GM19463 (cell line): ENCODE results near the gene SMIM35.

ENCODE experiments used
- ATAC-seq: cut with Tn5 transposase; IDR thresholded peaks from one replicate; pipeline ENCODE4 v1.9.1; 2021; ENCODE audit warnings: mild to moderate bottlenecking, moderate library complexity; ENCODE audit not compliant: unreplicated experiment

Gene SMIM35

DNA sequence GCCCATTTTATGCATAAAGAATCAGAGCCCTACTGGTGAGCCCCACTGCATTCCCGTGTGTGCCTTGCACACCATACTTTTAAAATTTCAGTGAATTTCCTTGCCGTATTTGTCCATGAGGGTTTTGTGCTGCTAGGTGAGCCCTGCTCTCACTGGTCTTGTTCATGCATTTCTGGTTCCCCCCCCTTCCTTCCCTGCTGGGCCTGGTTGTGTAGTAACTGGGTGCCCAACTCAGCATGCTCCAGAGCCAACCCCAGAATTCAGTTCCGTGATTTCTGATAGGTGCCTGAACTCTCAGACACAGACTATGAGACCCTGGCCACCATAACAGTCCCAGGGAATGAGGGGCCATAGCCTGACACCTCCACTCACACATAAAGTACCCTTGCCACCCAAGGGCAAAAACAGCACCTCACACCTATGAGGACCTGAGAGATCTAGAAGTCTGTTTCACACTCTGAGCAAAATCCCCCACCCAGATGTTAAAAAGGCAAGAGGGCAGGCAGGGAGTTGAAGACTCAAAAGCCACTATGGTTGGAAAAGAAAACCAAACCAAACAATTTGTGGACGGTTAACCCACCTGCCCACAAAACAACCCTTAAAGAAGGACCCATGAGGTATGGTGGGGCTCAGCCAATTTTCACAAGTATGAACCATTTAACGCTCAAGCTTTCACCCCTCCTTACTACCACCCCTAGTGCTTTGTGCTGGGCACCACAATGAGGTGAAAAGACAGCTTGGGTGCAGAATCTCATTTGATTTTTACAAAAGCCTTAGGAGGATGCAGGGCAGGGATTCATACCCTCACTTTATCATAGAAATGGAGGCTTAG, 117.4 kb downstream of the SMIM35 start:
- no peak for ATAC-seq

DNA sequence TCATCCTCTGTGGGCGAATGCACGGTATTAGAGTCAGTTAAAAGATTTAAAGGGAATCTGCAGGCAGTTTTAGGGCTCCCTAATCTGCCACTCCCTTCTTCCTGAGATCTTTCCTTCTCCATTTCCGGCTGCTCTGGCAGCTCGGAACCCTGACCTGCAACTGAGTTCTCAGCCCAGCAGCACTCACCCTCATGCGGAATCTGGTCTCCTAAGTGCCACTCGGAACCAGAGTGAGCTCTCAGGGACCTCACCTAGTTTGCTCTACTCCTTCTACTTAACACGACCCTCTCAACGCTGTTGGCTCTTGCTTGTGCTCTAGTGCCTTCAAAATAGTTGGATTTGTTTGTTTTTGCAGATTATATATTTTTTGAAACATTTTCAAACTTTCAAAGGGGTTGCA, 119.9 kb downstream of the SMIM35 start:
- ATAC-seq: no peak

DNA sequence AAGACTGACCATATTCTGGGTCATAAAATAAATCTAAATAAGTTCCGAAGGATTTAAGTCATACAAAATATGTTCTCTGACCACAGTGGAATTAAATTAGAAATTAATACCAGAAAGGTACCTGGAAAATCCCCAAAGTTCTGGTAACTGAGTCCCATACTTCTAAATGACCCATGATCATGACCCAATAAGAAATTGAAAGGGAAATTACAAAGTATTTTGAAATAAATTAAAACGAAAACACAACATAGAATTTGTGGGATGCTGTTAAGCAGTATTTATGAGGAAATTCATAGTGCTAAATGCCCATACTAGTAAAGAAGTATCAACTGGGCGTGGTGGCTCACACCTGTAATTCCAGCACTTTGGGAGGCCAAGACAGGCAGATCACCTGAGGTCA, 123.9 kb downstream of the SMIM35 start:
- no peak for ATAC-seq

DNA sequence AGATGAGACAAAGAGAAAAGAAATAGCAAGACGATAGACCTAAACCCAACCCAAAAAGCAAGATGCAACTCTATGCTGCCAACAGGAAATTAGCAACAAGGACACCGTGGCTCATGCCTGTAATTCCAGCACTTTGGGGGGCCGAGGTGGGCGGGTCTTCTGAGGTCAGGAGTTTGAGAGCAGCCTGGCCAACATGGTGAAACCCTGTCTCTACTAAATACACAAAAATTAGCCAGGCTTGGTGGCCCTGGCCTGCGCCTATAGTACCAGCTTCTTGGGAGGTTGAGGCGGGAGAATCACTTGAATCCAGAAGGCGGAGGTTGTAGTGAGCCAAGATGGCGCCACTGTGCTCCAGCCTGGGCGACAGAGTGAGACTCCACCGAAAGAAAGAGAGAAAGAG, 124.9 kb downstream of the SMIM35 start:
- no peak for ATAC-seq

DNA sequence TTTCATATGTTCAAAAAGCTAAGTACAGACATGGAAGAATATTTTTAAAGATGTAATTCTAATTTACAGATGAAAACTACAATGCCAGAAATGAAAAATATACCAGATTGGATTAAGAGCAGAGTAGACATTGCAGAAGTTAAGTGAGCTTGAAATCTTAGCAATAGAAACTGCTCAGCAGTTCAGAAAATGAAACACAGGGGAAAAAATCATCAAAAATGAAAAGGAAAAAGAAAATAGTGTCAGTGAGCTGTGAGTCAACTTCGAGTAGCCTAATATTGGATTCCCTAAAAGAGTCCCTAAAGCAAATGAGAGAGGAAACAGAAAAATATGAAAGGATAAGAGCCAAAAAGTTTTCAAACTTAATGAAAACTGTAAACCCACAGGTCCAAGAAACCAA, 126.4 kb downstream of the SMIM35 start:
- ATAC-seq: no peak

DNA sequence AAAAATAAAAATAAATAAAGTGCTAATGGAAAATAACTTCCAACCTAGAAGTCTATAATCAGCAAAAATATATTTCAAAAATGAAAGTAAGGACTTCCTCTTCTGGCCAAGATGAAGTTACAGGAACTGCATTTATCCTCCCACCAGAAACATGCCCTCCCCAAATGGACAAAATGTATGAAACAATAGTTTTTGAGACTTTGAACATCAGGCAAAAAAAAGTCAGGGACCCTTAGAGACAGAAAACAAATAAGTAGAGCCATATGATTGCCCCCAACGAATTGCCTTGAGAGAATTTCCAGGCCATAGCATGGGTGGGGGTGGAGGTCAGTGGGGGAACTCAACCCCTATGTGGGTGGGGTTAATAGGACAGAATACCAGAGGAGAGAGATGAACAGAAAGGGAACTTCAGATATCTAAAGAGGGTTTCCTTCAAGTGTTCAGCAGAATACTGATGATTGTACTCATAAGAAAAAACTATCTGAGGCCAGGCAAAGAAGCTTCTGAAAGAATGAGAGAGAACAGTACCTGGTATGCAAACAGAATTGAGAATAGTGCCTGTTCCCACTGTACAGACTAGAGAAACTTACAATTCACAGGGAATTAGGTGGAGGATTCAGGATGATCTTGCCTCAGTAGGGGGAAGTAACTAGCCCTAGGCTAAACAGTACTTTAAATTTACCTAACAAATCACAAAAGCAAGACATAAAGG, 127.2 kb downstream of the SMIM35 start:
- no peak for ATAC-seq

DNA sequence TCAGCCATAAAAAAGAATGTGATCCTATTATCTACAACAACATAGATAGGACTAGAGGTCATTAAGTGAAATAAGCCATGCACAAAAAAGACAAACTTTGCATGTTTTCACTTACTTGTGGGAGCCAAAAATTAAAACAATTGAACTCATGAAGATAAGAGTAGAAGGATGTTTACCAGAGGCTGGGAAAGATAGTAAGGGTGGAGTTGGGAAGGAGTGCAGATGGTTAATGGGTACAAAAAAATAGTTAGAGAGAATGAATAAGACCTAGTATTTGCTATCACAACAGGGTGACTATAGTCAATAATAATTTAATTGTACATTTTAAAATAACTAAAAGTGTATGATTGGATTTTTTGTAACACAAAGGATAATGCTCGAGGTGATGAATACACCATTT, 127.8 kb downstream of the SMIM35 start:
- ATAC-seq: no peak
